Ectodermal cell (in vitro differentiated cells): ENCODE measurements around the gene PDCD1LG2. TPM values are rescaled to one million over a fixed set of nuclear protein-coding genes. Genes with fewer than 3 reads are reported as not detected.
"Not testable (repeated sequence)": the region's sequence is repeated elsewhere in the genome, so short reads cannot be mapped to it uniquely, and the experiment has no call there.

Source experiments
- H3K27ac ChIP-seq: 2 replicates; pipeline ENCODE4 v1.7.0; 2013; ENCODE audit warnings: mild to moderate bottlenecking, low read depth, low read length; ENCODE audit not compliant: insufficient read depth, poor library complexity, severe bottlenecking
- H3K27me3 ChIP-seq: 2 replicates; pipeline ENCODE4 v1.7.0; 2013; ENCODE audit warnings: mild to moderate bottlenecking, low read length; ENCODE audit not compliant: insufficient read depth, control insufficient read depth, poor library complexity, severe bottlenecking
- H3K36me3 ChIP-seq: one replicate; pipeline ENCODE4 v1.7.0; 2013; ENCODE audit warnings: low read length; ENCODE audit not compliant: control insufficient read depth, insufficient read depth
- H3K4me1 ChIP-seq: one replicate; pipeline ENCODE4 v1.7.0; 2013; ENCODE audit warnings: low read length; ENCODE audit not compliant: control insufficient read depth, insufficient read depth
- H3K4me3 ChIP-seq: 2 replicates; pipeline ENCODE4 v1.7.0; 2013; ENCODE audit warnings: low read depth, low read length, control low read depth; ENCODE audit not compliant: insufficient read depth
- H3K9me3 ChIP-seq: 2 replicates; pipeline ENCODE4 v1.7.0; 2013; ENCODE audit warnings: mild to moderate bottlenecking, low read length, moderate library complexity; ENCODE audit not compliant: control insufficient read depth
- WGBS, 2 experiments: methylation state at CpG; one replicate each; pipeline ENCODE4 v1.1.7; 2013; ENCODE audit warnings: missing lambda C conversion rate in 2 of 2; 5-methylcytosine and 5-hydroxymethylcytosine counted together
- polyA plus RNA-seq, 4 experiments: library from polyadenylated mRNA; stranded (reverse); fragments of 50-300 nt; gene quantifications; one replicate each; pipeline ENCODE4 v1.2.3, GENCODE V29; 2013

PDCD1LG2 gene
- not detected for polyA plus RNA-seq (2013, experiment 1 of 4)
- polyA plus RNA-seq (2013, experiment 2 of 4), result not detected
- 0.16 TPM for polyA plus RNA-seq (2013, experiment 3 of 4)
- not detected for polyA plus RNA-seq (2013, experiment 4 of 4)

GRCh38 chr9:5510360-5510931 is at the start of gene PDCD1LG2:
TSS of gene PDCD1LG2 (plus strand) at chr9:5510531. CDS start at chr9:5522547, 12,016 bp downstream.
- H3K9me3 ChIP-seq, result no peaks in the 10 kb centered on the region
- no peaks in the 10 kb centered on the region for H3K4me1 ChIP-seq
- H3K27ac ChIP-seq, result no peak within 1 kb of the TSS
- no peaks in the 10 kb centered on the region for H3K27me3 ChIP-seq
- WGBS, 2 experiments, result 91 to 94% methylated on average over 4 of the region's 4 CpGs
- no peaks in the 10 kb centered on the region for H3K36me3 ChIP-seq
- no peak within 1 kb of the TSS for H3K4me3 ChIP-seq

- H3K9me3 ChIP-seq, H3K4me1 ChIP-seq, H3K4me3 ChIP-seq, H3K36me3 ChIP-seq, H3K27me3 ChIP-seq, H3K27ac ChIP-seq: not testable (repeated sequence)
- WGBS, 2 experiments, result 86 to 91% methylated on average over 3 of the region's 4 CpGs
These were observed 45.5 kb upstream of the PDCD1LG2 start for GRCh38 chr9:5464831-5465330.

- Histone ChIP-seq H3K9me3 (no peaks in the 10 kb centered on the region), H3K4me1 (no peaks in the 10 kb centered on the region), H3K27ac (no peak overlapping the region), H3K4me3 (no peak overlapping the region), H3K27me3 (no peaks in the 10 kb centered on the region), H3K36me3 (no peaks in the 10 kb centered on the region)
- 100% methylated on average over 1 of the region's 1 CpG; no CpG with 5 or more reads in 1 of the 2 experiments for WGBS, 2 experiments
These were observed 44.3 kb upstream of the PDCD1LG2 start for GRCh38 chr9:5466005-5466404.

- H3K9me3 ChIP-seq, result no peaks in the 10 kb centered on the region
- no peaks in the 10 kb centered on the region for H3K4me1 ChIP-seq
- H3K27me3 ChIP-seq, result no peaks in the 10 kb centered on the region
- H3K27ac ChIP-seq, result no peak overlapping the region
- 24 to 43% methylated on average over 1 of the region's 2 CpGs for WGBS, 2 experiments
- H3K36me3 ChIP-seq, result no peaks in the 10 kb centered on the region
- H3K4me3 ChIP-seq, result no peak overlapping the region
These were observed 43.6 kb upstream of the PDCD1LG2 start for GRCh38 chr9:5466766-5467165.

- Histone ChIP-seq H3K36me3 (no peaks in the 10 kb centered on the region), H3K27me3 (no peaks in the 10 kb centered on the region), H3K27ac (no peak overlapping the region), H3K4me3 (no peak overlapping the region), H3K9me3 (no peaks in the 10 kb centered on the region), H3K4me1 (no peaks in the 10 kb centered on the region)
- WGBS, 2 experiments, result 94 to 100% methylated on average over 2 to 4 of the region's 5 CpGs
These were observed 41.5 kb upstream of the PDCD1LG2 start for GRCh38 chr9:5468850-5469249.

- no peaks in the 10 kb centered on the region for H3K27me3 ChIP-seq
These were observed 40.2 kb upstream of the PDCD1LG2 start for GRCh38 chr9:5470122-5470521.

GRCh38 chr9:5470816-5471215 is 39.5 kb upstream of the PDCD1LG2 start:
- Histone ChIP-seq H3K36me3 (no peaks in the 10 kb centered on the region), H3K4me1 (no peaks in the 10 kb centered on the region), H3K27me3 (no peaks in the 10 kb centered on the region), H3K4me3 (no peak overlapping the region), H3K27ac (no peak overlapping the region), H3K9me3 (no peaks in the 10 kb centered on the region)
- WGBS, 2 experiments, result 90 to 91% methylated on average over 3 of the region's 3 CpGs

More at GRCh38 chr9:5470122-5470521, 40.2 kb upstream of the PDCD1LG2 start:
- no peaks in the 10 kb centered on the region for H3K9me3 ChIP-seq
- WGBS, 2 experiments, result no CpG with 5 or more reads among the region's 1 CpG
- H3K36me3 ChIP-seq, result no peaks in the 10 kb centered on the region
- H3K4me1 ChIP-seq, result no peaks in the 10 kb centered on the region
- H3K27ac ChIP-seq, result no peak overlapping the region
- H3K4me3 ChIP-seq, result no peak overlapping the region

GRCh38 chr9:5475611-5476010 is 34.7 kb upstream of the PDCD1LG2 start:
- H3K4me3 ChIP-seq, H3K9me3 ChIP-seq, H3K36me3 ChIP-seq, H3K27ac ChIP-seq, H3K4me1 ChIP-seq, H3K27me3 ChIP-seq: not testable (repeated sequence)
- WGBS, 2 experiments, result 91 to 100% methylated on average over 1 to 2 of the region's 2 CpGs

GRCh38 chr9:5478206-5478605 is 32.1 kb upstream of the PDCD1LG2 start:
- H3K4me3 ChIP-seq, result no peak overlapping the region
- no peaks in the 10 kb centered on the region for H3K36me3 ChIP-seq
- no peaks in the 10 kb centered on the region for H3K9me3 ChIP-seq
- 88 to 93% methylated on average over 2 of the region's 2 CpGs for WGBS, 2 experiments
- H3K27me3 ChIP-seq, result no peaks in the 10 kb centered on the region
- H3K27ac ChIP-seq, result no peak overlapping the region
- H3K4me1 ChIP-seq, result no peaks in the 10 kb centered on the region

DNA sequence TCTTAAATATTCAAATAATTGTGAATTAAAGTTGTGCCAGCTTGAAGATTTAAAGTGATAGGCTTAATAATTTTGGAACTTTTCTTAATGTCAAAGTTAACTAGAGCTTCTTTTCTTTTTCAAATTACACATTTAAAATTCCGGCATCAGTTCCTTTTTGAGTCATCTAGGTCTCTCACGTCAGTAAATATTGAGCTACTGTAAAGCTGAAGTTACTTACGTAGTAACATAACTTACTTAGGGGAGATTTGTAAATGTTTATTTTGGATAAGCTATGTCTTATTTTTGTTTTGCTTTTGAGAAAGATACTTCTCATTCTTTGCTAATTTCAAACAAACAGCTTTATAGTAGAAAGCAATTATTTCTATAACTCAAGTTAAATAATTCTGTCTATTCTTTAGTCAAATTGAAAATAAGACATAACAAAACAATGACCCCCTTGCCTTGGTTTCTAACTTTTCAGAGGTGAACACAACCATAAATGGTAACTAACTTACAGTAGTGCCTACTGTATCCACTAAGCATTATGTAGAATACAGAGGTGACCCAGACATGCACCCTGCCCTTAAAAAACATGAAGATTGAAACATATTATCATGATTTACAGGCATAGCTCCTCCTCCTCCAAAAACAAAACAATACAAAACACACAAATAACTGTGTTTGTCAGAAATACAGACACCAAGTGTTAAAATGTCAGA is 30.2 kb upstream of the PDCD1LG2 start:
- Histone ChIP-seq H3K4me1 (no peaks in the 10 kb centered on the region), H3K36me3 (no peaks in the 10 kb centered on the region), H3K27me3 (no peaks in the 10 kb centered on the region), H3K4me3 (no peak overlapping the region), H3K27ac (no peak overlapping the region), H3K9me3 (no peaks in the 10 kb centered on the region)
- WGBS, 2 experiments, result 92 to 98% methylated on average over 2 to 3 of the region's 3 CpGs
